SK-N-MC (cell line): ENCODE measurements around the gene TMEM54.

ENCODE experiments used
- EZH2 ChIP-seq: fragments of 200-600 bp; sonication (generic); IDR thresholded peaks from one replicate; pipeline ENCODE4 v1.6.1; 2017; ENCODE audit warnings: antibody characterized with exemption
- POLR2AphosphoS5 ChIP-seq: IDR thresholded peaks from 2 replicates; pipeline ENCODE4 v1.6.1; 2012; ENCODE audit warnings: mild to moderate bottlenecking, low read depth, low read length, borderline replicate concordance

- TF ChIP-seq EZH2 (no peak), POLR2AphosphoS5 (no peak)
Observed at GRCh38 chr1:32896451-32896850, 4.7 kb downstream of the TMEM54 start.
